Right lobe of liver (tissue), 4 donors: ENCODE results near the gene C1orf198.

Source experiments
- POLR2A ChIP-seq: fragments of 450-650 bp; IDR thresholded peaks from one replicate; pipeline ENCODE4 v1.6.1; 2017; ENCODE audit warnings: antibody characterized with exemption, mild to moderate bottlenecking
- TF ChIP-seq, protein P1 (sequence below), 4 donors: fragments of 200-600 bp in 3 of 4; fragments of 450-650 bp in 1 of 4; IDR thresholded peaks; one replicate each; pipeline versions ENCODE4 v1.5.1 to v1.8.0; 2016 to 2022; ENCODE audit warnings: antibody characterized with exemption in 4 of 4, mild to moderate bottlenecking in 2 of 4
- donor health status: DM: no; HTN: no; CAD: no.
- donor health status: DM: no; HTN: no; CAD: no.
- donor health status: DM: no; HTN: yes; CAD: no.

- TF ChIP-seq, protein P1, sequence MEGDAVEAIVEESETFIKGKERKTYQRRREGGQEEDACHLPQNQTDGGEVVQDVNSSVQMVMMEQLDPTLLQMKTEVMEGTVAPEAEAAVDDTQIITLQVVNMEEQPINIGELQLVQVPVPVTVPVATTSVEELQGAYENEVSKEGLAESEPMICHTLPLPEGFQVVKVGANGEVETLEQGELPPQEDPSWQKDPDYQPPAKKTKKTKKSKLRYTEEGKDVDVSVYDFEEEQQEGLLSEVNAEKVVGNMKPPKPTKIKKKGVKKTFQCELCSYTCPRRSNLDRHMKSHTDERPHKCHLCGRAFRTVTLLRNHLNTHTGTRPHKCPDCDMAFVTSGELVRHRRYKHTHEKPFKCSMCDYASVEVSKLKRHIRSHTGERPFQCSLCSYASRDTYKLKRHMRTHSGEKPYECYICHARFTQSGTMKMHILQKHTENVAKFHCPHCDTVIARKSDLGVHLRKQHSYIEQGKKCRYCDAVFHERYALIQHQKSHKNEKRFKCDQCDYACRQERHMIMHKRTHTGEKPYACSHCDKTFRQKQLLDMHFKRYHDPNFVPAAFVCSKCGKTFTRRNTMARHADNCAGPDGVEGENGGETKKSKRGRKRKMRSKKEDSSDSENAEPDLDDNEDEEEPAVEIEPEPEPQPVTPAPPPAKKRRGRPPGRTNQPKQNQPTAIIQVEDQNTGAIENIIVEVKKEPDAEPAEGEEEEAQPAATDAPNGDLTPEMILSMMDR (IDR thresholded peaks at IDR 0.05) = no peak
- TF ChIP-seq POLR2A = no peak
Observed at GRCh38 chr1:230878591-230878990, 10.3 kb upstream of the C1orf198 start.
